ENCODE measurements around the gene ITGB1.

GRCh38 chr10:32961343-32961894 lies 3.4 kb upstream of the ITGB1 start:
- TF ChIP-seq GABPA (IDR thresholded peaks at IDR 0.05; ENCODE audit: low read depth) (no peak), EZH2phosphoT487 (IDR thresholded peaks at IDR 0.05; ENCODE audit: borderline replicate concordance, low read depth) (no peak), YY1 (IDR thresholded peaks at IDR 0.05; ENCODE audit: low read depth) (no peak), RCOR1 (IDR thresholded peaks at IDR 0.05; ENCODE audit: low read length) (no peak), POLR2AphosphoS5 (IDR thresholded peaks at IDR 0.05; ENCODE audit: low read depth, low read length) (no peak), RAD21 (IDR thresholded peaks at IDR 0.05; ENCODE audit: low read length) (no peak), EP300 (IDR thresholded peaks at IDR 0.05; ENCODE audit: borderline replicate concordance in 1 of 2, low read depth in 1 of 2, low read length in 1 of 2) (no peak)
- TF ChIP-seq, protein P1, sequence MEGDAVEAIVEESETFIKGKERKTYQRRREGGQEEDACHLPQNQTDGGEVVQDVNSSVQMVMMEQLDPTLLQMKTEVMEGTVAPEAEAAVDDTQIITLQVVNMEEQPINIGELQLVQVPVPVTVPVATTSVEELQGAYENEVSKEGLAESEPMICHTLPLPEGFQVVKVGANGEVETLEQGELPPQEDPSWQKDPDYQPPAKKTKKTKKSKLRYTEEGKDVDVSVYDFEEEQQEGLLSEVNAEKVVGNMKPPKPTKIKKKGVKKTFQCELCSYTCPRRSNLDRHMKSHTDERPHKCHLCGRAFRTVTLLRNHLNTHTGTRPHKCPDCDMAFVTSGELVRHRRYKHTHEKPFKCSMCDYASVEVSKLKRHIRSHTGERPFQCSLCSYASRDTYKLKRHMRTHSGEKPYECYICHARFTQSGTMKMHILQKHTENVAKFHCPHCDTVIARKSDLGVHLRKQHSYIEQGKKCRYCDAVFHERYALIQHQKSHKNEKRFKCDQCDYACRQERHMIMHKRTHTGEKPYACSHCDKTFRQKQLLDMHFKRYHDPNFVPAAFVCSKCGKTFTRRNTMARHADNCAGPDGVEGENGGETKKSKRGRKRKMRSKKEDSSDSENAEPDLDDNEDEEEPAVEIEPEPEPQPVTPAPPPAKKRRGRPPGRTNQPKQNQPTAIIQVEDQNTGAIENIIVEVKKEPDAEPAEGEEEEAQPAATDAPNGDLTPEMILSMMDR (IDR thresholded peaks at IDR 0.05): no peak
